SK-N-MC (cell line): Measurements from ENCODE around the gene PFDN2.

ENCODE experiments used
- EZH2 ChIP-seq: fragments of 200-600 bp; sonication (generic); IDR thresholded peaks from one replicate; pipeline ENCODE4 v1.6.1; 2017; ENCODE audit warnings: antibody characterized with exemption
- FOXP2 ChIP-seq: optimal IDR thresholded peaks from 2 replicates; pipeline ENCODE3; 2011; ENCODE audit warnings: mild to moderate bottlenecking, moderate library complexity; ENCODE audit not compliant: insufficient read depth; ENCODE audit errors: extremely low read length, control extremely low read depth
- POLR2AphosphoS5 ChIP-seq: IDR thresholded peaks from 2 replicates; pipeline ENCODE4 v1.6.1; 2012; ENCODE audit warnings: mild to moderate bottlenecking, low read depth, low read length, borderline replicate concordance

GRCh38 chr1:161157867-161158266, 40.0 kb upstream of the PFDN2 start:
- no peak for TF ChIP-seq EZH2
- no peak for TF ChIP-seq POLR2AphosphoS5
- no peak for TF ChIP-seq FOXP2
